SU-DHL-6 (cell line): ENCODE results near the gene XPO5.

Source experiments
- EZH2phosphoT487 ChIP-seq: fragments of 200-600 bp; sonication (generic), shearing (Covaris generic); conservative IDR thresholded peaks from 2 replicates; pipeline ENCODE4 v1.6.1; 2018; ENCODE audit warnings: mild to moderate bottlenecking, antibody characterized with exemption, low read length, moderate library complexity, mixed read lengths
- TF ChIP-seq, protein P1 (sequence below): fragments of 200-600 bp; sonication (generic); IDR thresholded peaks from one replicate; pipeline ENCODE4 v1.5.1; 2017; ENCODE audit warnings: antibody characterized with exemption, mild to moderate bottlenecking, low read length, moderate library complexity; ENCODE audit not compliant: insufficient read depth, poor library complexity, severe bottlenecking

- TF ChIP-seq, protein P1, sequence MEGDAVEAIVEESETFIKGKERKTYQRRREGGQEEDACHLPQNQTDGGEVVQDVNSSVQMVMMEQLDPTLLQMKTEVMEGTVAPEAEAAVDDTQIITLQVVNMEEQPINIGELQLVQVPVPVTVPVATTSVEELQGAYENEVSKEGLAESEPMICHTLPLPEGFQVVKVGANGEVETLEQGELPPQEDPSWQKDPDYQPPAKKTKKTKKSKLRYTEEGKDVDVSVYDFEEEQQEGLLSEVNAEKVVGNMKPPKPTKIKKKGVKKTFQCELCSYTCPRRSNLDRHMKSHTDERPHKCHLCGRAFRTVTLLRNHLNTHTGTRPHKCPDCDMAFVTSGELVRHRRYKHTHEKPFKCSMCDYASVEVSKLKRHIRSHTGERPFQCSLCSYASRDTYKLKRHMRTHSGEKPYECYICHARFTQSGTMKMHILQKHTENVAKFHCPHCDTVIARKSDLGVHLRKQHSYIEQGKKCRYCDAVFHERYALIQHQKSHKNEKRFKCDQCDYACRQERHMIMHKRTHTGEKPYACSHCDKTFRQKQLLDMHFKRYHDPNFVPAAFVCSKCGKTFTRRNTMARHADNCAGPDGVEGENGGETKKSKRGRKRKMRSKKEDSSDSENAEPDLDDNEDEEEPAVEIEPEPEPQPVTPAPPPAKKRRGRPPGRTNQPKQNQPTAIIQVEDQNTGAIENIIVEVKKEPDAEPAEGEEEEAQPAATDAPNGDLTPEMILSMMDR, result no peak
- no peak for TF ChIP-seq EZH2phosphoT487
Observed at GRCh38 chr6:43502666-43503065, 73.2 kb downstream of the XPO5 start.
